GM19324 (cell line): ENCODE data around the gene CHCHD6.

ENCODE experiments used
- ATAC-seq: cut with Tn5 transposase; IDR thresholded peaks from one replicate; pipeline ENCODE4 v1.9.1; 2021; ENCODE audit warnings: mild to moderate bottlenecking, moderate library complexity; ENCODE audit not compliant: unreplicated experiment, low FRiP score

Gene CHCHD6

GRCh38 chr3:126999383-126999782 is 295.3 kb downstream of the CHCHD6 start:
- no peak for ATAC-seq

GRCh38 chr3:127000119-127000518 is 296.1 kb downstream of the CHCHD6 start:
- ATAC-seq: no peak

- ATAC-seq: no peak
Observed at GRCh38 chr3:127000761-127001160, 296.7 kb downstream of the CHCHD6 start.

- no peak for ATAC-seq
Observed at GRCh38 chr3:127001486-127002194, 297.6 kb downstream of the CHCHD6 start.

- no peak for ATAC-seq
Observed at GRCh38 chr3:127002195-127003174, 298.4 kb downstream of the CHCHD6 start.

GRCh38 chr3:127003175-127003555 is 299.1 kb downstream of the CHCHD6 start:
- no peak for ATAC-seq

GRCh38 chr3:127003601-127004280 is 299.7 kb downstream of the CHCHD6 start:
- no peak for ATAC-seq

GRCh38 chr3:127004641-127005397 is 300.8 kb downstream of the CHCHD6 start:
- no peak for ATAC-seq

GRCh38 chr3:127005864-127006500 is 301.9 kb downstream of the CHCHD6 start:
- no peak for ATAC-seq

- ATAC-seq: no peak
Observed at GRCh38 chr3:127006781-127007436, 302.9 kb downstream of the CHCHD6 start.

- ATAC-seq: no peak
Observed at GRCh38 chr3:127008236-127008635, 304.2 kb downstream of the CHCHD6 start.

- no peak for ATAC-seq
Observed at GRCh38 chr3:127009531-127009930, 305.5 kb downstream of the CHCHD6 start.
